Measurements from ENCODE around the gene TCEANC2.

TCEANC2 gene

GRCh38 chr1:54110996-54111395 lies 57.6 kb downstream of the TCEANC2 start:
- H3K36me3 ChIP-seq (ENCODE audit: insufficient read depth, insufficient read length, low read length), result no peaks in the 10 kb centered on the region
- H3K4me1 ChIP-seq (ENCODE audit: insufficient read depth, insufficient read length), result no peaks in the 10 kb centered on the region
- no peaks in the 10 kb centered on the region for H3K9me3 ChIP-seq (ENCODE audit: insufficient read depth, low read length)
- no peaks in the 10 kb centered on the region for H3K27me3 ChIP-seq (ENCODE audit: insufficient read depth, insufficient read length)
- H3K9ac ChIP-seq (ENCODE audit: insufficient read length, low read depth), result no peak overlapping the region
- no peak overlapping the region for H3K4me3 ChIP-seq (ENCODE audit: insufficient read length, low read depth)
- TF ChIP-seq ZNF274 (IDR thresholded peaks at IDR 0.05; ENCODE audit: low read depth, low read length) (no peak), YY1 (IDR thresholded peaks at IDR 0.05; ENCODE audit: insufficient read depth, insufficient read length) (no peak), SUZ12 (IDR thresholded peaks at IDR 0.05; ENCODE audit: extremely low read depth, insufficient read depth, insufficient read length) (no peak)
- no peak for DNase-seq (ENCODE audit: low read depth, low spot score)

- Histone ChIP-seq H3K9me3 (ENCODE audit: insufficient read depth, low read length) (no peaks in the 10 kb centered on the region), H3K4me1 (ENCODE audit: insufficient read depth, insufficient read length) (no peaks in the 10 kb centered on the region), H3K36me3 (ENCODE audit: insufficient read depth, insufficient read length, low read length) (no peaks in the 10 kb centered on the region), H3K27me3 (ENCODE audit: insufficient read depth, insufficient read length) (no peaks in the 10 kb centered on the region), H3K4me3 (ENCODE audit: insufficient read length, low read depth) (no peak overlapping the region), H3K9ac (ENCODE audit: insufficient read length, low read depth) (no peak overlapping the region)
- no peak for DNase-seq (ENCODE audit: low read depth, low spot score)
- TF ChIP-seq SUZ12 (IDR thresholded peaks at IDR 0.05; ENCODE audit: extremely low read depth, insufficient read depth, insufficient read length) (no peak), YY1 (IDR thresholded peaks at IDR 0.05; ENCODE audit: insufficient read depth, insufficient read length) (no peak), ZNF274 (IDR thresholded peaks at IDR 0.05; ENCODE audit: low read depth, low read length) (no peak)
Measured at GRCh38 chr1:54111624-54112023, 58.2 kb downstream of the TCEANC2 start.

- Histone ChIP-seq H3K9ac (ENCODE audit: insufficient read length, low read depth) (no peak overlapping the region), H3K36me3 (ENCODE audit: insufficient read depth, insufficient read length, low read length) (no peaks in the 10 kb centered on the region), H3K27me3 (ENCODE audit: insufficient read depth, insufficient read length) (no peaks in the 10 kb centered on the region), H3K9me3 (ENCODE audit: insufficient read depth, low read length) (no peaks in the 10 kb centered on the region), H3K4me3 (ENCODE audit: insufficient read length, low read depth) (no peak overlapping the region), H3K4me1 (ENCODE audit: insufficient read depth, insufficient read length) (no peaks in the 10 kb centered on the region)
- DNase-seq (ENCODE audit: low read depth, low spot score), result no peak
- TF ChIP-seq YY1 (IDR thresholded peaks at IDR 0.05; ENCODE audit: insufficient read depth, insufficient read length) (no peak), SUZ12 (IDR thresholded peaks at IDR 0.05; ENCODE audit: extremely low read depth, insufficient read depth, insufficient read length) (no peak), ZNF274 (IDR thresholded peaks at IDR 0.05; ENCODE audit: low read depth, low read length) (no peak)
Measured at GRCh38 chr1:54112027-54112426, 58.6 kb downstream of the TCEANC2 start.

- Histone ChIP-seq H3K4me3 (ENCODE audit: insufficient read length, low read depth) (no peak overlapping the region), H3K9ac (ENCODE audit: insufficient read length, low read depth) (no peak overlapping the region), H3K4me1 (ENCODE audit: insufficient read depth, insufficient read length) (no peaks in the 10 kb centered on the region), H3K27me3 (ENCODE audit: insufficient read depth, insufficient read length) (no peaks in the 10 kb centered on the region), H3K9me3 (ENCODE audit: insufficient read depth, low read length) (no peaks in the 10 kb centered on the region), H3K36me3 (ENCODE audit: insufficient read depth, insufficient read length, low read length) (no peaks in the 10 kb centered on the region)
- TF ChIP-seq YY1 (IDR thresholded peaks at IDR 0.05; ENCODE audit: insufficient read depth, insufficient read length) (no peak), SUZ12 (IDR thresholded peaks at IDR 0.05; ENCODE audit: extremely low read depth, insufficient read depth, insufficient read length) (no peak), ZNF274 (IDR thresholded peaks at IDR 0.05; ENCODE audit: low read depth, low read length) (no peak)
- no peak for DNase-seq (ENCODE audit: low read depth, low spot score)
Measured at GRCh38 chr1:54112705-54113368, 59.4 kb downstream of the TCEANC2 start.

- no peak for DNase-seq (ENCODE audit: low read depth, low spot score)
- Histone ChIP-seq H3K36me3 (ENCODE audit: insufficient read depth, insufficient read length, low read length) (no peaks in the 10 kb centered on the region), H3K4me1 (ENCODE audit: insufficient read depth, insufficient read length) (peaks cover 2% of the 10 kb centered on the region), H3K4me3 (ENCODE audit: insufficient read length, low read depth) (no peak overlapping the region), H3K9ac (ENCODE audit: insufficient read length, low read depth) (no peak overlapping the region), H3K9me3 (ENCODE audit: insufficient read depth, low read length) (no peaks in the 10 kb centered on the region), H3K27me3 (ENCODE audit: insufficient read depth, insufficient read length) (no peaks in the 10 kb centered on the region)
- TF ChIP-seq ZNF274 (IDR thresholded peaks at IDR 0.05; ENCODE audit: low read depth, low read length) (no peak), YY1 (IDR thresholded peaks at IDR 0.05; ENCODE audit: insufficient read depth, insufficient read length) (no peak), SUZ12 (IDR thresholded peaks at IDR 0.05; ENCODE audit: extremely low read depth, insufficient read depth, insufficient read length) (no peak)
Measured at GRCh38 chr1:54114001-54114400, 60.6 kb downstream of the TCEANC2 start.

GRCh38 chr1:54114955-54115354 lies 61.5 kb downstream of the TCEANC2 start:
- DNase-seq (ENCODE audit: low read depth, low spot score), result no peak
- no peak overlapping the region for H3K4me3 ChIP-seq (ENCODE audit: insufficient read length, low read depth)
- no peak for TF ChIP-seq YY1 (IDR thresholded peaks at IDR 0.05; ENCODE audit: insufficient read depth, insufficient read length)
- no peak for TF ChIP-seq ZNF274 (IDR thresholded peaks at IDR 0.05; ENCODE audit: low read depth, low read length)
- TF ChIP-seq SUZ12 (IDR thresholded peaks at IDR 0.05; ENCODE audit: extremely low read depth, insufficient read depth, insufficient read length), result no peak
- no peak overlapping the region for H3K9ac ChIP-seq (ENCODE audit: insufficient read length, low read depth)
- no peaks in the 10 kb centered on the region for H3K9me3 ChIP-seq (ENCODE audit: insufficient read depth, low read length)
- no peaks in the 10 kb centered on the region for H3K36me3 ChIP-seq (ENCODE audit: insufficient read depth, insufficient read length, low read length)
- H3K27me3 ChIP-seq (ENCODE audit: insufficient read depth, insufficient read length), result no peaks in the 10 kb centered on the region
- H3K4me1 ChIP-seq (ENCODE audit: insufficient read depth, insufficient read length), result peaks cover 2% of the 10 kb centered on the region

- Histone ChIP-seq H3K36me3 (ENCODE audit: insufficient read depth, insufficient read length, low read length) (no peaks in the 10 kb centered on the region), H3K4me3 (ENCODE audit: insufficient read length, low read depth) (no peak overlapping the region), H3K9me3 (ENCODE audit: insufficient read depth, low read length) (no peaks in the 10 kb centered on the region), H3K4me1 (ENCODE audit: insufficient read depth, insufficient read length) (peaks cover 2% of the 10 kb centered on the region), H3K27me3 (ENCODE audit: insufficient read depth, insufficient read length) (no peaks in the 10 kb centered on the region), H3K9ac (ENCODE audit: insufficient read length, low read depth) (no peak overlapping the region)
- TF ChIP-seq YY1 (IDR thresholded peaks at IDR 0.05; ENCODE audit: insufficient read depth, insufficient read length) (no peak), SUZ12 (IDR thresholded peaks at IDR 0.05; ENCODE audit: extremely low read depth, insufficient read depth, insufficient read length) (no peak), ZNF274 (IDR thresholded peaks at IDR 0.05; ENCODE audit: low read depth, low read length) (no peak)
- no peak for DNase-seq (ENCODE audit: low read depth, low spot score)
Measured at GRCh38 chr1:54115520-54115919, 62.1 kb downstream of the TCEANC2 start.

All from NT2/D1 (cell line).